GM19438 (cell line): ENCODE results near the gene METTL22.

Experiments
- ATAC-seq: cut with Tn5 transposase; IDR thresholded peaks from one replicate; pipeline ENCODE4 v1.9.1; 2021; ENCODE audit warnings: low read depth; ENCODE audit not compliant: unreplicated experiment

METTL22 gene, protein sequence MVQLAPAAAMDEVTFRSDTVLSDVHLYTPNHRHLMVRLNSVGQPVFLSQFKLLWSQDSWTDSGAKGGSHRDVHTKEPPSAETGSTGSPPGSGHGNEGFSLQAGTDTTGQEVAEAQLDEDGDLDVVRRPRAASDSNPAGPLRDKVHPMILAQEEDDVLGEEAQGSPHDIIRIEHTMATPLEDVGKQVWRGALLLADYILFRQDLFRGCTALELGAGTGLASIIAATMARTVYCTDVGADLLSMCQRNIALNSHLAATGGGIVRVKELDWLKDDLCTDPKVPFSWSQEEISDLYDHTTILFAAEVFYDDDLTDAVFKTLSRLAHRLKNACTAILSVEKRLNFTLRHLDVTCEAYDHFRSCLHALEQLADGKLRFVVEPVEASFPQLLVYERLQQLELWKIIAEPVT

DNA sequence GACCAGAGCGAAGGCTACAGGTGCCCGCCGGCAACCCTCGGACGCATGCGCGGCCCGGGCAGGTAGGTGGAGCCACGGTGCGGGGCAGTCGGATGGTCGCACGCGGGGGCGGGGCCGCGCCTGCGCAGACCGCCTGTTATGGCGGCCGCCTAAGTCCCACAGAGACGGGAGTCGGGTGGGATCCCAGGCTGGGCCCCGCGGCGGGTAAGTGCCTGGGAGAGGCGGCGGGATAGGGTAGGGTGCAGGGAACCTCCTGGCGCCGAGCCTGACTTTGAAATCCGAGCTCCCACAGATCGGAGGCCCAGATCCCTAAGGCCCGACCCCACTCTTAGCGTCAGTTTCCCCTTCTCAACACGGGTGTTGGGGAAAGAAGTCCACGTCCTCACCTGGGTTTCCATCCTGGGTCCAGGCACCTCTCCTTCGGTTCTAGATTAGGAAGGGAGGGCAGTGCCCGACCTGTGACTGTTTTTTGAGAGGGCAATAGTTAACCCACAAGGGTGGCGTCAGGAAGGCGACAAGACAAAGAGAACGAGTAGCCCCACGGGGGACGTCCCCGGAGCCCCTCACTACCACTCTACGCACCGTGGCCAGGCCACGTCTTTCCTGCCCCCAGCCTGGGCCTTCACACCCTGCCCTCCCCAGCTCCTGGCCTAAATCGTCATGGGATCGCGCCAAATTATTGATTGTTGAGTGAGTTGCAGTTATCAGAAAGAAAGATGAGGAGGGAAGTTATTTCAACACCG is at the start of gene METTL22:
METTL22 (plus strand) TSS at position 127 of the 743 bp plus-strand sequence. CDS start 3,968 bp downstream, outside the sequence.
- ATAC-seq: peak; percentile 89

DNA sequence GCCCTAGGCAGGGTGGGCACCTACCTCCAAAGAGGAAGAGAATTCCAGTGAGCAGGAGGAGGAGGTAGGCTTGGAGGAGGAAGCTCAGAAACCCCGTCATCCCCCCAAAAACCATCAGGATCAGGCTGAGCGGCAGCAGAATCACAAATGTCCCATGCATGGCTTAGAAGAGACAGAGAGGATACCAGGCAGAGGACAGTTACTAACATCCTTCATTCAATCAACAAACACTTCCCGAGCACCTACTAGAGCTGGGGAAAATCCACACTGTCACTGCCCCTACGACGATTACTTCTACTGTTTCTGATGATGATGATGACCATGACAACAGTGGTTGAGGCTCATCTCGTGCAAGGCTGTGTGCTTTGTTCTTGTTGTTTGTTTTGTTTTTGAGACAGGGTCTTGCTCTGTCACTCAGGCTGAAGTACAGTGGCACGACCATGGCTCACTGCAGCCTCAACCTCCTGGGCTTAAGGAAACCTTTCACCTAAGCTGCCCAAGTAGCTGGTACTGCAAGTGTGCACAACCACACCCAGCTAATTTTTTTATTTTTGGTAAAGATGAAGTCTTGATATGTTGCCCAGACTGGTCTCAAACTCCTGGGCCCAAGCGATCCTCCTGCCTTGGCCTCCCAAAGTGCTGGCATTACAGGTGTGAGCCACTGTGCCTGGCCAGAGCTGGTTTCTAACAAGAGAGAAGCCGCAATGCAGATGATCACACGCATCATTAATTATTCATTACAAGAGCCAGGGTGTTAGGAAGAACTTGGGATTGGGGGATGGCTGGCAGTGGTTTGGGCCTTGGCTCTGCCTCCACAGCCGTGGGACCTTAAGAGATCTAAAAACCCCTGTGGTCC is 49.2 kb upstream of the METTL22 start:
- no peak for ATAC-seq

DNA sequence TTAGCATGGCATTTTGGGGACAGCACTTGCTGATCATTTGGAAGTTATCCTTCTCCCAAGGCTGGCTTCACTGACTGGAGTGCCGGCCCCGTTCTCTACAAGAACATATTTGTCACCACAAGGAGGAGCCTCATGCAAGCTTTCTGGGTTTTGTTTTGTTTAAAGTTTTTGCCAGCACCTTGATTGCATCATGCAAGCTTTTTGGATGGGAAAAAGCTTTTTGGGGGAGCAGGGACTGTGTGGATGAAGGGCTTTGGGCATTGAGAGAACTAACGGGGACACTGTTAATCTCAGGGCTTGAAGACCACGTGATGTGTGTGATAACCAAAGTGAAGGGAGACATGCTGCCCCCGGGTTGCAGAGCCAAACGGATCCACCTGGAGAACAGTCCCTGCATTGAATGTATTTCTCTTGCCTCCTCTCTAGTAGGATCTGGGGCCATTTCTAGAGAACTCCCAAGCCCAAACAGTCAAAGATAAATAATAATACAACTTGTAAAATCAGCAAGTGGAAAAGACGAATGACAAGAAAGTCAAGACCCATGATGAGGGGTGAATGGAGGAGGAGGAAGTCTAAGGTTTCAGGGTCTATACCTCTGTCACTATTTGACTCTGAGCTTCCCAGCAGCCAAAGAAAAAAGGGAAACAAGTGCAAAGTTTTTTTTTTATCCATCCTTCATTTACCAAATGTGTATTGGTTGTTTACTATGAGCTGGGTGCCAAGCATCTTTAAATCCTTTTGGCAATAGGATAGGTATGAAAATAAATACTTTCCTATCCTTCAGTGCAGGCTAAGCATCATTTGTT is 48.4 kb upstream of the METTL22 start:
- no peak for ATAC-seq

DNA sequence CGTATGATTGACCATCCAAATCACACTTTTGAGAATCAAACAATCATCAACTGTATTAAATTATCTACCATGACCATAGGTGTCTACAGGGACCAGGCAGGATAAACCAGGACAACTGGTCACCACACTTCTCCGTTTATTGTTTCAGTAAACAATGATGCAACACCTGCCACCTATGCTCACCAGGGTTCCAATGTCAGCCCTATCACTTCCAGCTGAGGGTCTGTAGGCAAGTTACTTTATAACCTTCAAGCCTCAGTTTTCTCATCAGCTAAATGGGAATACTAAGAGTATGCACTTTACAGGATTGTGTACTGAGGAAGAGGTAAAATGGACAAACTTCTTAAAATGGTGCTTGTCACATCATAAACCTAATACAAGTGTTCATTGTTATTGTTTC is 46.1 kb upstream of the METTL22 start:
- ATAC-seq: no peak

DNA sequence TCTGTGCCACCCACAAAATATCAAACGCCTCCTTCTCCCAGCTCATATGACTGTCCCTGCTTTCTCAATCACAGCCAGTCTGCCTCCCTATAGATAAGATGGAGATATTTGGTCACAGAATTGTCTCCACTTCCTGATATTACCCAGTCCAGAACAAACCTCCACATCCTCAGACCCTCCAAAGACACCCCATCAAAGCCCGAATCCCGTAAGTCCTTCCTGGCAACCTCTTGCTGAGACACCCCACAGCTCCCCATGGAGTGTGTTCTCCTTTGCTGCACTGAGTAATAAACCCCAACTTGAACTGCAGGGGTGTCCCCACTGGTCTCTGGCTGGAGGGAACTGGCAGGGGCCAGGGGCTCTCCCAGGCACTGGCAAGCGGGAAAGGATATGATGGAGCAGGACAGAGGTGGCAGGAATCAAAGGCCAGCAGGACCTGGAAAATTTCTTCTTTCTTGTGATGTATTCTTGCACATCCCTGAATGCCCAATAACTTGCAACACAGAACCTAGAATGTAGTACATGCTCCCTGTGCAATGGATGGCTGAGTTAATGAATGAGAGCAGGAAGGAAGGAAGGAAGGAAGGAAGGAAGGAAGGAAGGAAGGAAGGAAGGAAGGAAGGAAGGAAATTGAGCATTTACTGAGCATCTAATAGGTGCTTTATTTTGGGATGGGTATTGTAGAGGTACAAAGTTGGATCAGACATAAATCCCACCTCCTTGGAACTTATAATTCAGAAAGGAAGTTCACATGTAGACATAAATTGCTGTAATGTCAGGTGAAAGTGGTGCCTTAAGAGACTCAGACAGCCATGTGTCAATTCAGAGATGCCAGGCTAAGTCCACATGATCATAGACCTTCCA is 45.1 kb upstream of the METTL22 start:
- ATAC-seq: no peak

DNA sequence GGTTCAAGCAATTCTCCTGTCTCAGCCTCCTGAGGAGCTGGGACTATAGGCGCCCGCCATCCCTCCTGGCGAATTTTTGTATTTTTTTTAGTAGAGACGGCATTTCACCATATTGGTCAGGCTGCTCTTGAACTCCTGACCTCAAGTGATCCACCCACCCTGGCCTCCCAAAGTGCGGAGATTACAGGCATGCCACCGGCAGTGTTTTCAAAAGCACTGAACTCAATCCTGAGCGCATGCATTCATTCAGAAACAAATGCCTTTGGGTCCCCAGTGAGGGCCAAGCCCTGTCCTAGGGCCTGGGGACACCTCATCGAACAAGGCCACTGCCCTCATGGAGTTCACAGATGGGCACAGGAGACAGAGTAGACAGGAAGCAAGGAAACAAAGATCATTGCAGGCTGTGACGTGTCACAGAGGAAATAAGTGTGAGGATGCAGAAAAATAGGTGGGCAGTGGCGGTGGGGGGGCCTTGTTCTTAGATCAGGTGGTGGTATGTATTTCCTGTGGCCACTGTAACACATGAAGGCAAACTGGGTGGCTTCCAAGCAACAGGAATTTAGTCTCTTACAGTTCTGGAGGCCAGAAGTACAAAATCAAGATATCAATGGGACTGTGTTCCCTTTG is 43.7 kb upstream of the METTL22 start:
- ATAC-seq: no peak

DNA sequence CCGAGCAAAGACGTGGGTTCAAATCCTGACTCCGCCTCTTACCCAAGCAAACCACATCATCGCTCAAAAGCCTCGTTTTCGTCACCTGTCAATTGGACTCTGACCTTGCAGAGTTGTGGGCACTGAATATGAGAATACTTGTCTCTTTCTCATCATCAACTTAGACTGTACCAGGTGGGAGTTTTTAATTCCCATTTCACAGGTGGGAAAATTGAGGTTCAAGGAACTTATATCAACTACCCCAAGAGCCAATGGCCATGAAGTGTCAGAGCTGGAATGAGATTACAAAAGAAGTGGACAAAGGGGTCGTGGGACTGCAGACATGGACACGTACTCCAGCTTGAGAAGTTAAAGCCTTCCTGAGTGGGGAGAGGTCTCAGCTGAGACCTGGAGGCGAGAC is 41.9 kb upstream of the METTL22 start:
- ATAC-seq: no peak

DNA sequence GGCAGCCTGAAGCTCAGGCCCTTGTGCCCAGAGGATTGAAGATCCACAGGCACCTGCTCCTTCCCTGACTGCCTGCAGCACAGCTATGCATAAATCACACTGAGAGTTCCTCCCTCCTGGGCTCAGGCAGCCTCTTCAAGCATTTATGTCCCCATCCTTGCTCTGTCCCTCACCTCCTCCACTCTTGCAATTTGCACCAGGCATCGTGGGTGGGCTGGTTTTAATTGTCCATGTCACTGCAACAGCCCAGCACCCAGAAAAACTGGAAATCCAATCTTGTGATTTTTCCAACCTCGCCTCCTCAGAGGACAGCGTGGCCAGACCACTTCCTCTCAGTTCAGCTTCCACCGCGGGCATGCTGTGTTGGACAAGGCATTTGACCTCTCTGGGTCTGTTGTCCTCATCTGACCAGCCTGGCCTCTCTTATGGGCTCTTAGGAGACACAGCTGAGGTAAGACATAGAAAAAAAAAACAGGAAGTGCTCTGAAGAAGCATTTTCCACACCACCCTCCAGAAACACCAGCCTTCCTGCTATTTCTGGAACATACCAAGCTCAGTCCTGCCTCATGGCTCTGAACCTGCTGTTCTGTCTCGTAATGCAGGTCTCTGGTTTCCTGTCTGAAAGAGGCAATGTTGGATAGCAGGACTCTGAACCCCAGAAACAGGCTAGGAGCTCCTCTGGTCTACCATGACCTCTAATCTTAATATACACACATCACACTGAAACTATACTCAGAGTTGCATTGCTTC is 39.5 kb upstream of the METTL22 start:
- ATAC-seq: no peak

DNA sequence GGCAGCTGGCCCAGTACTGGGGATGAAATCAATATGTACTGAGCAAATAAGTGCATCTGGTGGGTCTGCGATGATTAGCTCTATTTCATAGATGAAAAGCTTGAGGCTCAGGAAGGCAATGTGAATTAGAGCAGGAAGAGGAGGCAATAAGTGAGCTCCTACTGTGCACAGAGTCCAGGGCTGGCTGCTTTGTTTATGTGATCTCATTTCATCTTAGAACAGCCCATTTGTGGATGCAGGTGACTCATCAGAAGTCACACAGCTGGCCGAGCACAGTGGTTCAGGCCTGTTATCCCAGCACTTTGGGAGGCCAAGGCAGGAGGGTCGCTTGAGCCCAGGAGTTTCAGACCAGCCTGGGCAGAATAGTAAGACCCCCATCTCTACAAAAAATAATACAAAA is 38.3 kb upstream of the METTL22 start:
- no peak for ATAC-seq

DNA sequence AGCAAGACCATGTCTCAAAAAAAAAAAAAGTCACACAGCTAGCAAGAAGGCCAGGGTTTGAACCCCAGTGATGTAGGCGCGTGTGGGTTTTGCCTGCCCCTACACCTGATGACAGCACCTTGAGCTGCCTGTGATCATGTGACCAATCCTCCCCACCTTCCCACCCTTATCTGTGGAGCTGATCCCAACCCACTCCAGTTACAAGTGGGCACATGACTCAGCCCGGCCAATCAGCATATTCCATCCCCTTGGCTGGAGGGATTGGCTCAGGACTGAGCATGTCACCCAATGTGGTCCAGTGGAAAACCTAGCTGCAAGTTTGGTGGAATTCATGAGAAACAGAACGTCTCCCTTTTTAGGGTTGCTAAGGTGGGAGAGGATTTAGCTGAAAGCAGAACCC is 37.8 kb upstream of the METTL22 start:
- no peak for ATAC-seq

DNA sequence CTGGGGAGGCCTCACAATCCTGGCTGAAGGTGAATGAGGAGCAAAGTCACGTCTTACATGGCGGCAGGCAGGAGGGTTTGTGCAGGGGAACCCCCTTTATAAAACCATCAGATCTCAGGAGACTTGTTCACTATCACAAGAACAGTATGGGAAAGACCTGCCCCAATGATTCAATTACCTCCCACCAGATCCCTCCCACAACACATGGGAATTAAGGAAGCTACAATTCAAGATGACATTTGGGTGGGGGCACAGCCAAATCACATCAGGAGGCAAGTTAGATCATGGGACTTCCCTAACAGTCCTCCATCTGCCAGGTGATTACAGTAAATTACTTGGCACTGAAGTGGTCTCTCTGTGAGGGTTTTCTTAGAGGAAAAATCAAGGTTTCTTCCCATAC is 36.5 kb upstream of the METTL22 start:
- ATAC-seq: no peak

DNA sequence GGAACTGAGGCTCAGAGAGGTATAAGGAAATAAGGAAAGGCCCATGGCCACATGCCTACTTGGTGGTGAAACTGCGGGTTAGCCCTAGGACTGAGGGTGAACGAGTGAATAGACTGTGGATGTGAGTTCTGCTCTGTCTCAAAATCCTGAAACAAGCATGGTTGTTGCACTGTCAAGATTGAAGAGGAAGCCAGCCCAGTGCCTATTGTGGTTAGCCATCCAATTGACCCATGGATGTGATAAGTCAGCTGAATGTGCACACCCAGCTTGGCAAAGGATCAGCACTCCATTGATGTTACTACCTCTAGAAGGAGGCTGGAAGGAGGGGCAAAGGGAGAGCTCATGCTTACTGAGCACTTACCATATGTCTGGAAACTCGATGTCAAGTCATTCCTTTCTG is 35.6 kb upstream of the METTL22 start:
- no peak for ATAC-seq

DNA sequence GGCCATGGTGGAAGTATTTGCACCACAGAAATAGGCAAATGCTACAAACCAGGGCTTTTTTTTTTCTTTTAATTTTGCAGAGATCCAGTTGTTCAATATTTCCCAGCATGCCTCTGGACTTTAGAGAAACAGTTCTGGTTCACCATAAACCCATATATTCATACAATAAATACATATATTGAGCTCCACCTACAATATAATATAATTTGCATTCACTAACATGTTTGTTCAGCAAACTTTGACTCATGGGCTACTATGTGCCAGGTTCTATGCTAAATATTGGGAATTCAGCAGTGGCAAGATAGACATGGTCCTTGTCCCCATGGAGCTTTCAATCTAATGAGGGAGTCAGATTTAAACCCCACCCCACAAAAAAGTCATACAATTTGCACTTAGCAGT is 34.4 kb upstream of the METTL22 start:
- ATAC-seq: no peak

DNA sequence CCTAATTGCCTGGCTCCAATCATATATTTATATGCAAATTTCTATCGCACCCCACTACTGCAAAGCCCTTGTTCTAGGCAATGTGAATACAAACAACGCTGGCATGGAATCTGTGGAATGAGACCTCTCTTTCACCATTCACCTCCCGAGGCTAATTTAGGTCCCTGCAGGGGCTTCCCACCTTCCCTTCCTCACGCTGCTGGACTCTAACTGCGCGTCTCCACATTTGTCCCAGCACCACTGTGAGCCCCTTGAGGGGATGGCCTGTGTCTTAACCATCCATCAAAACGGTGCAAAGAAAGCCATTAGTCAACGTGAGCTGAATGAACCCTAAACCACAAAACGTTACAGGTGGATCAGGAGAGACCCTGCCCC is 32.8 kb upstream of the METTL22 start:
- no peak for ATAC-seq

DNA sequence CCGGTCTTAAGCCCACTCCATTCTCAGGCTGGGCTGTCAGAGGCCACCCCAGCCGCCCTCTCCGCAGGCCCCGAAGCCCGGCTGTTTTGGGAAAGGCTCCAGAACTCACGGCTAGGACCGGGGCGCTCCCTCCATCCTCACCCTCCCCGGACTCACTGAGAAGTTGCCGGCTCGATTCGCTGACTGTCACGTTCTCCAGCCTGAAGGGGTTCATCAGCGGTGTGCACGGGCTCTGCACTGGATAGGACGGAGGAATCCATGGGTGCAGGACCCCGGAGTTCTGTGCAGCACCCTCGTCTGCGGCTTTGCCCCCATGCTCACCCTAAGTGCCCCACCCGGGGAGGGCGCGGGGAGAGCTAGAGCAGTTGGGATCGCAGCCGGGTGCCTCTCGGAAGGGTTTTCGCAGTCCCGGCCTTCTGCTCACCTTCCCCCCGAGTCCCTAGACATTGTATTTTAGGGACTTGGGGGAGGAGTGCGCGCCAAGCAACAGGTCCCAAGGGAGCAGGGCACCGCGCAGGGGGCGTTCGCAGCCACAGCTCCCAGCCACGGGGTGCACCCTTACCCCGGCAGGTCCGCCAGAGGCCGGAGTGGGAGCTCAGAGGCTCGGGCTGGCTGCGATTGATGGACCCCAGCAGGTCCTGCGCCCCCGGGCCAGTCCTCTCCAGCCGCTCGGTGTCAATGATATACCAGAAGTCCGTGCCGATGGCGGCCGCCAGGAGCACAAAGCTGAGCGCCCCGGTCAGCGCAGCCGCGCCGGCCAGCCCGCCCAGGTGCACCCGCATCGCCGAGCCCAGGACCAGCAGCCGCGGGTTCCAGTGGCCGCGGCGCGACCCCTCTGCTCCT is 32.2 kb upstream of the METTL22 start:
- no peak for ATAC-seq

DNA sequence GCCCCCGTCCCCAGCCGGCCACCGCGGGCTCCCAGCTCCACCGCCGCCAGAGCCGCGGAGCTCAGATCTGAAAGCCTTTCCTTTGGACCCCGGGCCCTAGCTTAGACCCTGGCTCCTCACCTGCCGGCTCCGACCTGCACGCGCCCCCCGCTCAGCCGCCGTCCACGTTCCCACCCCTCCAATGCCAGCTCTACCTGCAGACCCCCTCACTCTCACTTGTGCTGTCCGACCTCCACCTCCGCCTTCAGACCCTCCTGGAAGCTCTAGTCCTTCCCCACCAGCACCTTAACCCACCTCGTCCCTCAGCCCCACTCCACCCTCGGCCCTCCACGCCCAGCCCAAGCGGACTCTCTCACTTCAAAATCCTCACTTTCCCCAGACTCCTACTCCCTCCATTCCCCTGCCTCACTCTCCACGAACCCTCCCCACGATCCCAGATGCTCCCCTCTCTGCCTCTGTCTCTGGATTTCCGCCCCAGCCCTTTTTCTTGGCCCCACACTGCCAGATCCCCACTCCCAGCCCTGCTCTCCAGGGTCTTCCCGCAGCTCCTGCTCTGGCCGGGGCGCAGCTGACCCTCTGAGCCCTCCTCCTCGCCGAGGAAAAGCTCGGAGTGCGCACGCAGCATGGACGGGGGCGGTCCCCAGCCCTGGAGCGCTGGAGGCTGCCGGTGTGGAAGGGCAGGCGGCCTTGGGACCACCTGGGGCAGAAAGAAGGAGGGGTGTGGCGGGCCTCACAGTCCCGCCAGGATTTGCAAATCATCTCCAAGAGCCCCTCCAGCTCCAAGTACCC is 31.4 kb upstream of the METTL22 start, which contains the start of gene TMEM114:
TMEM114 (minus strand) TSS at position 612 of the 789 bp plus-strand sequence. CDS start 673 bp downstream, outside the sequence.
- ATAC-seq: no peak
